HG03025 (cell line): ENCODE measurements around the gene ACBD4.

Experiments used
- ATAC-seq: cut with Tn5 transposase; IDR thresholded peaks from one replicate; pipeline ENCODE4 v1.9.1; 2021; ENCODE audit warnings: mild to moderate bottlenecking, moderate library complexity; ENCODE audit not compliant: unreplicated experiment, low FRiP score

The ACBD4 gene, protein sequence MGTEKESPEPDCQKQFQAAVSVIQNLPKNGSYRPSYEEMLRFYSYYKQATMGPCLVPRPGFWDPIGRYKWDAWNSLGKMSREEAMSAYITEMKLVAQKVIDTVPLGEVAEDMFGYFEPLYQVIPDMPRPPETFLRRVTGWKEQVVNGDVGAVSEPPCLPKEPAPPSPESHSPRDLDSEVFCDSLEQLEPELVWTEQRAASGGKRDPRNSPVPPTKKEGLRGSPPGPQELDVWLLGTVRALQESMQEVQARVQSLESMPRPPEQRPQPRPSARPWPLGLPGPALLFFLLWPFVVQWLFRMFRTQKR

DNA sequence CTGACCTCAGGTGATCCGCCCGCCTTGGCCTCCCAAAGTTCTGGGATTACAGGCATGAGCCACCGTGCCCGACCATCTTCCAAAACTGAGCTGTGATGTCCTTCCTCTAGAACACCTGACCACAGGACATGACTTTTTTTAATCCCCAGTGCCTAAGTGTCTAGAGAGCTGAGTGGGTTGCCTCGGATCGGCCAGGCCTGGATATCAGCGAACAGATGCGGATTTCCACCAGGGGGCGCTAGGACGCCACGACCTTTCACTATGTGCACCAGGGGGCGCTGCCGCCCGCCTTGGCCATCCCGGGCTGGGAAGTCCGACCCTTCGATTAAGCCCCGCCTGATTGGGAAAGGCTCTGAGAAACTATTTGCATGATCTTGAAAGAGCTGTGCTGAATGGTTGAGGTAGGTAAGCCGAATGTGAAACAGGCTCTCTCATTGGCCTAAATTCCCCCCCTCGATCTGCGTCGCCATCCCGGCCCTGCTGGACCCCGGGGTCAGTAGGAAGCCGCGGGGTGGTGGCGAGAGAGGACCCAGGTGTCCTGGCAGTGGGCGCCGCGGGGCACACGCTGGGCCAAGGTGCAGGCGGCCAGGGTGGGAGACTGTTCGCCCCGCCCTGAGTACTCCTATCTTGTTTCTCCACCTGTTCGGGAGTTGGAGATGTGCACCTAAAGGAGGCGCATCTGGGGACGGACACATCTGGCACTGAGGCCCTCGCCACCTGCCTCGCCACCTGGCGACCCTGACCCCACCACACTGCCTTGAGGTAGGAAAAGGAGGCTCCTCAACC is at the start of gene ACBD4:
Gene ACBD4 (plus strand): TSS at position 496 of the 786 bp plus-strand sequence. CDS start 458 bp downstream, outside the sequence.
- peak; percentile 66 for ATAC-seq

DNA sequence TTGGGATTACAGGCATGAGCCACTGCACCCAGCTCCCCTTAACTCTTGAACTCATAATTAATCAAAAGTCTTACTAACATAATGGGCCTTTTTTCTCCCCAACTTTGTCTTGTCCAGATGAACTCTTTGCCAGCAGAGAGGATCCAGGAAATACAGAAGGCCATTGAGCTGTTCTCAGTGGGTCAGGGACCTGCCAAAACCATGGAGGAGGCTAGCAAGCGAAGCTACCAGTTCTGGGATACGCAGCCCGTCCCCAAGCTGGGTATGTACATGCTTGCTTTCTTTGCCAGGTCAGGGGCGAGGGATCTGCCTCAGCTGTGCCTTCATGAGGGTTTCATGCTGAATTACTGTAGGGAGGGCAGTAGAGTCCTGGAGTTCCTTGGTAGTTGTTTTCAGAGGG is 49.1 kb upstream of the ACBD4 start:
- ATAC-seq: no peak

DNA sequence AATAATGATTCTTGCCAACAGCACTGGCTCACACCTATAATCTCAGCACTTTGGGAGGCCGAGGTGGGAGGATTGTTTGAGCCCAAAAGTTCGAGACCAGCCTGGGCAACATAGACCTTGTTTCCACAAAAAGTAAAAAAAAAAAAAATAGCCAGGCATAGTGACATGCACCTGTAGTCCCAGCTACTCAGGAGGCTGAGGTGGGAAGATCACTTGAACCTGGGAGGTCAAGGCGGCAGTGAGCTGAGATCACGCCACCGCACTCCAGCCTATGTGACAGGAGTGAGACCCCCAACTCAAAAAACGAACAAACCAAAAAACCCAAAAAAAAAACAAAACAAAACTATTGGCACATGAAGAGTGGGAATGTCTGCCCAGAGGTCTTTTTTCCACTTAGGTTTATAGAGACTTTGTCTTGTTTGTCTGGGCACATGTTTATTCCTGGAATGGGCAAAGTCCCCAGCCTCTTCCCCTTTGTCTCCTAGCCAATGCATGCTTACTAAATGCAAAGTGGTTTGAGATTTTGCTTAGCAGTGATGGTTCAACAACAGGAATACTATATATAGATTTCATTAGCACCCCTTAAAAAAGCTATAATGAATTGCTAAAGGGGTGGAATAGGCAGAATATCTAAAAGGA is 48.5 kb upstream of the ACBD4 start:
- no peak for ATAC-seq

DNA sequence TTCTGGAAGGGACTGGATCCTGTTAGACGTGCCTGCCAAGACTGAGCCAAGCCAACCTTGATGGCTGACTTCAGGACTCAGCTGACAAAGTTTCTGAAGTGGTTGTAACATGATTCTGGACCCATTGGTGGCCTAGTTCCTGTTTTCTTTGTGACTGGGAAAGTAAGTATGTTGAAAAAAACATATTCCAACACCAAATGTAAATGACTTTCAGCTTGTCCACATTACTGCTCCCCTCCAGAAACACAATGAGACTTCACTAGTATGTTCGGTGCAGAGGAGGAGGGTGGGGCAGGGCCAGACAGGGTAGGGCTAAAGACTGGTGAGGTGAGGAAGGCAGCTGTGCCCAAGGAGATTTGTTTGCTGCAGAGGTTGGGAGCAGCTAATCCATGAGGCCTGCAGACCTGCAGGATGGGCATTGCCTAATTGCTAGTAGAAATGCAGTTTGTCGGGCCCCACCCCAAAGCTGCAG is 47.9 kb upstream of the ACBD4 start:
- ATAC-seq: no peak

DNA sequence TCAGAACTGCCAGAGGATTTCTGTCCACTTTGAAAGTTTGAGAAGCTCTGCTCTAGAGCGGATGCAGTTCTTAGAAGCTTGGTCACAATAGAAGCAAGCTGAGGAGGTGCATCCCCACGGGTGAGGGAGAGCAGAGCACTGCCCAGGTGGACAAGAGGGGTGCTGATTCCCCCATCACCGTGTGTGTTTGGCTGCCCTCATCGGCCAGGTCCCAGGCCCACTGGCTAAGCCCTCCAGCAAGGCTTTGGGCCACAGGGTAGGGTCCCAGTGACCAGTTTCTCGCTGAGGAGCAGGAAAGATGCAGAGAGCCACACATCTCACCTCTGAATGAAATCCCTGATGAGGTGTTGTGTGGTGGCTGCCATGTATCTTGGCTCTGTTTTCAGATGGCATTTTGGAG is 47.5 kb upstream of the ACBD4 start:
- no peak for ATAC-seq

DNA sequence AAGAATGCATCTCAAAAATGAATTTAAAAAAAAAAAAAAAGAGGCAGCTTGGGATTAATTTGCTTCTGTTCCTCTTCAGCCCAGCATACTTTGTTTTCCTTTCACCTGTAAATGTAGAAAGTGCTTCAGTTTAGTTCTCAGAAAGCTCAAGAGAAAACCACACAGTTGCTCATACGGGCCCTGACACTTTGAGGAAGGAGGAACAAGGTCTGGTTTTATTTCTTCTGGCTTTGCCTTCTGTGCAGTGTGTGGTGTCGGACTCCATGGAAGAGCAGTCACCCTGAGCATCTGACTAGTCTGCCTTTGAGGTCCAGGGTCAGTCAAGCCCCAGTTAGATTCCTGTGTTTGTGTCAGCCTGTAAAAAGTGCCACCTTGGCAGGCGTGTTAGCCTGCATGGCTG is 46.7 kb upstream of the ACBD4 start:
- ATAC-seq: no peak

DNA sequence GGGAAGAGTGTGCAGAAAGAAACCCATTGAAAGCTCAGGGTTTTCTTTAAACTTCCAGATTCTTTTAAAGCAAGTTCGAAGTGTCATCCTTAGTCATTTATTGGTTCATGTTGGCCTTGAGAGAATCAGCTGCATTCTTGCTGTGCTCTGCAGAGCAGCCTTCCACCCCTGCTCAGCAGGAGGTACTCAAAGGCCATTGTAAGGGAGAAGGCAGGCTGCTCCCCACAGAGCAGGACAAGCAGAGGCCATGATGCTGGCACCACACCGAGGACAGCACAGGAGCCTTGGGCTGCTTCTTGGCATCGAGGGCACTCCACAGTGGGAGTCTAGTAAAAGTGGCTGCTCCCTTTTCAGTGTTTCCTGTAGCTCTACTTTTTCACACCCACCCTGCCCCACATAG is 44.8 kb upstream of the ACBD4 start:
- ATAC-seq: no peak

DNA sequence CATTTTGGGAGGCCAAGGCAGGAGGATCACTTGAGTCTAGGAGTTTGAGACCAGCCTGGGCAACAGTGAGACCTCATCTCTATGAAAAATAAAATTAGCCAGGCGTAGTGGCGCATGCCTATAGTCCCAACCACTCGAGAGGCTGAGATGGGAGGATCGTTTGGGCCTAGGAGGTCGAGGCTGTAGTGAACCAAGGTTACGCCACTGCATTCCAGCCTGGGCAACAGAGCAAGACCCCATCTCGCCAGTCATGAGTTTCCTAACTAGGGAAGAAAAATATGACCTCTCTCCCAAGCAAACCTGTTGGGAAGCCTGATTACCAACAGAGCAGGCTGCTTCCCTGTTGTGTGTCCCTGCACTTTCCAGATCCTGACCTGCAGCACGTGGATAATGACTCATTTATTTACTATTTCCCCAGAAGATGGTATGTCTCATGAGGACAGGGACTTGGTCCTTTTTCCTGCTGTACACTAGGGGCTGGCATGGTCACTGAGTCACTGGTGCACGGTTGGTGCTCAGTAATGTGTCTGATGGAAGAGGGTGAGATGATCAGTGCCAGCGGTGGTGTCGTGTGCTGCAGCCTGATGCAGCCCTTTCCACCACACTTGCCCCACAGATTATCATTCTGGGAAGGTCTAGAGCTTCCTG is 43.6 kb upstream of the ACBD4 start:
- no peak for ATAC-seq

DNA sequence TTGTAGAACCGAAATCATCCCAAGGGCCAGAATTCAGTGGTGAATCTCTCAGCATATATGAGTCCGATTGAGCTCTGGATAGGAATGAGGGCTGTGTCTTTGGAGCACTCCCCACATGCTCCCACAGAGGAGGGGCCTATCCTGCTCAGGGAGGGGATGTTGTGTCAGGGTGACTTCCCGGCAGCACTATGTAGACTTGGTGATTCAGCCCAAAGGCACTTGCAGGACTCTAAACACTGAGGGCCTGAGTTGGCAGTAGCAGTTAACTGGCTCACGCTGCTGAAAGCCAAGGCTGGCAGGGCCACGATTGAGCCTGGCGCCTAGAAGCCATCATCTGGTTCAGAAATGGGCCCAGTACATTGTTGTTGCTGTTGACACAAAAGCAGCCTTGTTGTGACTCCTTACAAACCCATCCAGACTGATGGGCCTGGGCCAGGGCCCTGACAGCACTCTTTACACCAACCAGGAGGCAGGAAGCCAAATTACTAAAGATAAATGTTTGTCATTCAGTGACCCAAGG is 42.5 kb upstream of the ACBD4 start:
- ATAC-seq: no peak

DNA sequence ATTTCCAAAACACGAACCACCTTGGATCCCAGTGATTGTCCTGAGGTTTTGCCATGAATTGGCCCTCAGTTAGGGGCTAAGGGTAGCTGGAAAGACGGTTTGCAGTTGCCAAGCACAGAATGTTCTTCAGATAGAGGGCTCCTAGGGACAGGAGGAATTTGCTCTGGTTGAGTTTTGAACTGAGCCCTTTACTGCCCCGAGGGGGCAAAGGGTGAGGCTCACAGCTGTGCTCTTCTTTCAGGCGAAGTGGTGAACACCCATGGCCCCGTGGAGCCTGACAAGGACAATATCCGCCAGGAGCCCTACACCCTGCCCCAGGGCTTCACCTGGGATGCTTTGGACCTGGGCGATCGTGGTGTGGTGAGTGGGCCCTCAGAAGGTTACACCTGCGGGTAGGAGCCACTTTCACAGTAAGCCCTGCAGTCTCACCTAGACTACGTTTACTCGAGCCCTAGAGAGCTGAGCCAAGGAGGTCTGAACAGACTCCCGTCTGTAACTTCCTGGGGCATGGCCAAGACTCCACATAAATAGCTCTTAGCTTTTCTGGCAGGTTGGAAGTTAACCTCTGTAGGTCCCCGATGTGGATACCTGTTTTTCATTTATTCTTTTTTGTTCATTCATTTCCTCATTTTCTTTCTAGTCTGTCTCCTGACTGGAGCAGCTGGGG is 41.9 kb upstream of the ACBD4 start:
- no peak for ATAC-seq

DNA sequence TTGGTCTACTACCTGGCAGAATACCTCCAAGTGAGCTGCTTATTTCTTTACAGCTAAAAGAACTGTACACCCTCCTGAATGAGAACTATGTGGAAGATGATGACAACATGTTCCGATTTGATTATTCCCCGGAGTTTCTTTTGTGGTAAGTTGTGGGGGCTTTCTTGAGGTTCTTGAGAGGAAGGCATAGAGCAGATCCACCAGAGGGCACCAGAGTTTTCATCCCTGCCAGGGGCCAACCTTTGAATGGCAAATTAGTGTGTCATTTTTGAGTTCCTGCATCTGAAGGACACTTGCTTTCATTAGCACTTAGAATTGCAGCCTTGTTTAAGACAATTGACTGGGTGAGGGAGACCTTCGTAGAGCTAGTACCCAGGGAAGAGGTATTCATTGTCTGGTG is 39.3 kb upstream of the ACBD4 start:
- no peak for ATAC-seq

DNA sequence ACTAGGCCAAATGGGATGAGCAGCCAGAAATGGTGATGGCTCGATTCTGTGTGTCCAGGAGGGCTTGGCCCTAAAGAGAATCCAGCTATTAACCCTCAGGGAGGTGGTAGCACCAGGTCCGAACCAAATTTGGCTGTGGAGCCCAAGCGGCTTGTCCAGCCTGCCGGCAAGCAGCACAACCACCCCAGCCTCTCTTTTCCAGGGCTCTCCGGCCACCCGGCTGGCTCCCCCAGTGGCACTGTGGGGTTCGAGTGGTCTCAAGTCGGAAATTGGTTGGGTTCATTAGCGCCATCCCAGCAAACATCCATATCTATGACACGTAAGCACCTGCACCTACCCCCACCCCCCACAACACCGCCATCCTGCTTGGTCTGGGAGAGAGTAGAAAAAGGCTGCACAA is 38.6 kb upstream of the ACBD4 start:
- no peak for ATAC-seq

DNA sequence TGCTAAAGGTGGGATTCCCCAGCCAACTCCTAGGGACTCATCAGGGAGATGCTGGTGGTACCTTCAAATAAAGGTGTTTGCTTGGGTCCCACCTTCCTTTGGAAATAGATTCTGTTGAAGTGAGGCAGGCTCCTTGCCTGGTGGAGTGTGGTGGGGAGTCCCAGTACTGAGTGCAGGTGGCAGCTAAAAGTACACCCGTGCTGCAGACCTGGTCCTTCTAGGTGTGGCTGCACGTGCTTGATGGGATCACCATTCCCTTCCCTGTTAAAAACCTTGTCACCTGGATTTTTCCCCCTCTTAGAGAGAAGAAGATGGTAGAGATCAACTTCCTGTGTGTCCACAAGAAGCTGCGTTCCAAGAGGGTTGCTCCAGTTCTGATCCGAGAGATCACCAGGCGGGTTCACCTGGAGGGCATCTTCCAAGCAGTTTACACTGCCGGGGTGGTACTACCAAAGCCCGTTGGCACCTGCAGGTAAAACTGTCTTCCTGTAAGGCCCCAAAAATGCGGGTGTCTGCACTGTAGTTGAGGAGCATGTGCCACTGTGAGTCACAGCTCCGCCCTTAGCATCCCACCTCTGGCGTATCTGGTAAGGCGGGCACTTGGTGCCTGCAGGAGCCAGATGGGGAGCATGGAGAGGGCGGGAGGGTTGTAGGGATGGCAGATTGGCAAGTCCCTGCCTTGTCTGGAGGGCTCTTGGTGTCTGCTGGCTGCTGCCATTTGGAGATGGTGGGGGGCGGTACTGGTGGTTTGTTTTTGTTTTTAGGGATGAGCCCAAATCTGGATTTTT is 37.2 kb upstream of the ACBD4 start:
- no peak for ATAC-seq

DNA sequence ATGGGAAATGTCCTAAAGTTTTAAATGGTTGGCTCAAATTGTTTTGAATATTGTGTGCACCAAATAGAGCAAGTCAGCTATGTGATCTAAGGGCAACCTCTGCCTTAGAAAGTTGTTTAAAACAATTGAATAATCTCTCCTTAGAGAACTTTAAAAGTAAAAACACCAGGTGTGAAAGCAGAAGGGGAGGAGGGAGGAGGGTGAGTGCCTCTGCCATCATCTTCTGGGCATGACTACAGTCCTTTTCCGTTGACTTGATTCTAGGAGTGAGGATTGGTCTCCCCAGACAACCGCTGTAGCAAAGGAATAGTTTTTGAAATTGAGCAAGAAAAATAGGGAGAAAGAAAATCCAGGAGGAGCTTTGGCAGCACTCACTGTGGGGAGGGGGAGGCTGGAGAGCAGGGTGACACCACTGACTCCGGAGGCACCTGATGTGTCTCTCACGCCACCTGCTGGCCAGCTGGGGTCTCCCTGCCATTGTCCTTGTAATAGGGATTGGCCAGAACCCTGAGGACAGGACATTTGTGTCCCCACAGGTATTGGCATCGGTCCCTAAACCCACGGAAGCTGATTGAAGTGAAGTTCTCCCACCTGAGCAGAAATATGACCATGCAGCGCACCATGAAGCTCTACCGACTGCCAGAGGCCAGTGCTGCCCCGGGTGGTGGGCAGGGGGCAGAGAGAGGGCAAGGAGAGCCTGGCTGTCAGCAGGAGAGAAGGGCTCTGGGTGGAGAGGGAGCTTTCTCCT is 36.4 kb upstream of the ACBD4 start:
- ATAC-seq: no peak

DNA sequence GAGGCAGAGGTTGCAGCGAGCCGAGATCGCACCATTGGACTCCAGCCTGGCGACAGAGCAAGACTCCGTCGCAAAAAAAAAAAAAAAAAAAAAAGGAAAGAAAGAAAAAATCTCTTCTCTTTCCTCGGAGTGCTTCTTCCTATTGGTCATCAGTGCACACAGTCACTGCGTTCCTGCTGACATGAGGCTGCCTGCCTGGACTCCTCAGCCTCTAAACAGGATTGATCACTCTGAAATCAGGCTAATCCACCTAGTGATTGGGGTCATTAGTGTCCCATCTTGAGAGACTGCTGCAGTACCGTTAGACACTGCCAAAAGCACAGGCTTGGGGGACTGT is 34.0 kb upstream of the ACBD4 start:
- ATAC-seq: no peak

DNA sequence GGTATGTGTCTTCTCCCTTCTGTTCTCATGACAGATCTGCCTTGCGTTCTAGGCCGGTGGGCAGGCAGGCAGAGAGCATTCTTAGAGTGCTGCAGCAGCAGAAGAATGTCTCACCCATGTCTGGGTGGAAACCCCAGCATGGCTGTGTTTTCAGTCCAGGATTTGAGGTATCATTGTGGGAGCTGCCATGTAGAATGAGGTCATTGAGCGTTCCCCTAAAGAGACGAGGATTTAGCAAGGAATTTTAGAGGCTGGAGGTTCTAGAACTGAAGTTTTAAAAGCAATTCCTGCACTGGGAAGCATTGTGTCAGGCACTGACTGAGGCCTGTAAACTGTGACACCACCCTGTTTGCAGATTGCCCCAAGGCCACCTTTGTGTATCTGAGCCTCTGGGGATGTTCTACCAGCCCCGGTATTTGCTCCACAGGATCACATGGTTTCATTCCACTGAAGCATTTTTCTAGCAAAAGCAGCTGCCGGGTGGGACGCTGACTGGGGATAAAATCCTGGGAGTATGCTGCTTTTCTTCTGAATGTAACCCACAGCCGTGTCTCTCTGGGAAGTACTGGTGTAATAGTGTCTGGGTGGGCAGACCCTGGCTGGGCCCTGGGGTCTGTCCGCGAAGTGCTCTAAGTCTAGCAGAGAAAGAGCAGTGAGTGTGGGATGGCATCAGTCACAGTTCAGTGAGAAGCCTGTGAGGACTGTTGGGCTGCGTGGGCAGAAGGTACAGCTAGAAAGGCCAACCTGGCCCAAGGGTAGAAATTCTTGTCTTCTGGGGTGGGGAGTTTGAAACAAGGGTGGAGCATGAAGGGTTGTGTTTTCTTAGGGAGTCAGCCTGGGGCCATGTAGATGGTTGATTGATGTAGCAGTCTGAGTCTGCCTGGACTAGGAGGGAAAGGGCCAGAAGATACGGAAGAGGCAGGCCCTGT is 33.3 kb upstream of the ACBD4 start:
- no peak for ATAC-seq

DNA sequence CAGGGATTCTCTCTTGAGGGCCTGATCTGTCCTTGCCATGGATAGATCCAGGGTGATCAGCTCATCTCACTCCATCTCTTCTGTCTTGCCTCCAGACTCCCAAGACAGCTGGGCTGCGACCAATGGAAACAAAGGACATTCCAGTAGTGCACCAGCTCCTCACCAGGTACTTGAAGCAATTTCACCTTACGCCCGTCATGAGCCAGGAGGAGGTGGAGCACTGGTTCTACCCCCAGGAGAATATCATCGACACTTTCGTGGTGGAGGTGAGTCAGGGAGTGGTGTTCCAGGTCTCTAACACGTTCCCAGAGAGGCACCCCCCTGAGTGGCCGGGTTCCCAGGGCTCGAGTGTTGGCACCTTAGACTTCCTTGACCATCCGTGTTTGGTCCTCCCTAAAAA is 32.6 kb upstream of the ACBD4 start:
- no peak for ATAC-seq

DNA sequence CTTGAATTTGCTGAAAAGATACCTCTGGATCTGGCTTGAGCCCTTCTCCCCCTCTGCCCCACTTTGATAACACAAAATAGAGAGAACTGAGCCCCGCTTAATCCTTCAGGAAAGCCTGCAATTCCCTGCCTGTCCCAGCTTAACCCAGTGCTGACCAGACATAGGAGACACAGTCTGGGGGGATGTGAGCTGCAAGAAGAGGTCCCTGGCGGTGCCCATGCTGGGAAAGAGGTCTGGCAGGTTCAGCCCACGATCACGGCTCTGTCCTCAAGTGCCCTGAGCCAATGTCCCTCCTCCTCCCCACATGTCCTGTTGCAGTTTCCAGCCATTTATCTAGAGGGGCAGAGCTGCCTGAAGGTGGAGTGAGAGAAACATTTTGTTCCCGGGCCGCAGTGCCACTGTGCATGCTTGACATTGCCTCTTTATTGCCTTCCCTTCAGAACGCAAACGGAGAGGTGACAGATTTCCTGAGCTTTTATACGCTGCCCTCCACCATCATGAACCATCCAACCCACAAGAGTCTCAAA is 32.2 kb upstream of the ACBD4 start:
- ATAC-seq: no peak
